GM12878 (cell line): ENCODE results near the gene GUCY2F. TPM values are rescaled to one million over a fixed set of nuclear protein-coding genes. Genes with fewer than 3 reads are reported as not detected.

Experiments used
- ATAC-seq: fragments of 200-7000 bp; cut with Tn5 transposase; 3 replicates; pipeline ENCODE4 v1.9.1; 2020; ENCODE audit warnings: mild to moderate bottlenecking, moderate library complexity
- BruUV-seq: library from RNA; stranded (reverse); fragments of 400-500 nt; replicated peaks from 2 replicates; lab custom pipeline; 2021; lab: Mats Ljungman, UMichigan
- CTCF ChIA-PET: fragments of 300-600 bp; sonication (Branson Sonifier 250); formaldehyde crosslinking; extraction: SDS; loops from one replicate; lab custom pipeline; 2021; ENCODE audit warnings: inconsistent platforms; lab: Yijun Ruan, JAX
- POLR2A ChIA-PET: fragments of 350-600 bp; formaldehyde crosslinking; extraction: SDS; loops from one replicate; lab custom pipeline; 2021; ENCODE audit warnings: inconsistent platforms; lab: Charles Lee
- RAD21 ChIA-PET: fragments of 300-600 bp; sonication (Branson Sonifier 250); formaldehyde crosslinking; loops from one replicate; lab custom pipeline; 2023; ENCODE audit warnings: antibody characterized with exemption; ENCODE audit not compliant: unreplicated experiment; lab: Charles Lee
- SMC1A ChIA-PET: fragments of 300-600 bp; sonication (Branson Sonifier 250); formaldehyde crosslinking; loops from one replicate; lab custom pipeline; 2023; ENCODE audit not compliant: unreplicated experiment, uncharacterized antibody; lab: Charles Lee
- DNase-seq: peaks from one replicate; pipeline ENCODE4 v3.0.0-alpha.2; 2011; ENCODE audit warnings: low read depth, low spot score
- FAIRE-seq: peaks from 3 replicates; lab custom pipeline; 2011; peaks lifted over from hg19 to GRCh38; lab: Jason Lieb, UNC
- H2AFZ ChIP-seq: 2 replicates; pipeline ENCODE4 v1.6.0; 2011; ENCODE audit warnings: low read depth, low read length, control low read depth; ENCODE audit not compliant: control insufficient read depth
- H3K27ac ChIP-seq: 2 replicates; pipeline ENCODE4 v1.5.1; 2011; ENCODE audit warnings: control low read depth; ENCODE audit not compliant: control insufficient read depth, insufficient read depth
- H3K27me3 ChIP-seq, 2 experiments: replicated peaks in 1 of 2; 2 replicates each; pipeline versions ENCODE4 v1.6.0 to v1.6.1; 2011; ENCODE audit warnings: low read length in 1 of 2; ENCODE audit not compliant: control insufficient read depth in 2 of 2, insufficient read depth in 2 of 2
- H3K36me3 ChIP-seq, 2 experiments: 2 replicates each; pipeline ENCODE4 v1.5.1; 2011; ENCODE audit warnings: low read length in 1 of 2; ENCODE audit not compliant: control insufficient read depth in 2 of 2, insufficient read depth in 2 of 2
- H3K4me1 ChIP-seq: 2 replicates; pipeline ENCODE4 v1.6.1; 2011; ENCODE audit warnings: mild to moderate bottlenecking, low read length, moderate library complexity, mixed read lengths; ENCODE audit not compliant: control insufficient read depth, insufficient read depth
- H3K4me2 ChIP-seq: 2 replicates; pipeline ENCODE4 v1.6.0; 2011; ENCODE audit warnings: control low read depth; ENCODE audit not compliant: control insufficient read depth, insufficient read depth
- H3K4me3 ChIP-seq: fragments of 200-600 bp; sonication (generic); 2 replicates; pipeline ENCODE4 v1.5.1; 2016
- H3K79me2 ChIP-seq: 2 replicates; pipeline ENCODE4 v1.6.0; 2011; ENCODE audit warnings: low read length; ENCODE audit not compliant: control insufficient read depth, insufficient read depth
- H3K9ac ChIP-seq: 2 replicates; pipeline ENCODE4 v1.8.0; 2011; ENCODE audit warnings: low read length, control low read depth, mixed read lengths; ENCODE audit not compliant: control insufficient read depth, insufficient read depth
- H3K9me3 ChIP-seq: replicated peaks from 3 replicates; pipeline ENCODE4 v1.5.1; 2011; ENCODE audit warnings: mild to moderate bottlenecking, low read length; ENCODE audit not compliant: control insufficient read depth, insufficient read depth
- H4K20me1 ChIP-seq: 2 replicates; pipeline ENCODE4 v1.6.0; 2011; ENCODE audit not compliant: control insufficient read depth, insufficient read depth
- ATF7 ChIP-seq: fragments of 450-650 bp; IDR thresholded peaks from 2 replicates; pipeline ENCODE4 v1.6.1; 2016; ENCODE audit warnings: low read depth, mild to moderate bottlenecking
- BCL11A ChIP-seq: IDR thresholded peaks from 2 replicates; pipeline ENCODE4 v1.6.1; 2011; ENCODE audit warnings: low read depth, low read length
- BRCA1 ChIP-seq: IDR thresholded peaks from 2 replicates; pipeline ENCODE4 v1.6.1; 2011; ENCODE audit warnings: low read depth, low read length, improper control_type of control experiment
- GABPA ChIP-seq: IDR thresholded peaks from 2 replicates; pipeline ENCODE4 v1.6.1; 2014; ENCODE audit warnings: antibody characterized with exemption, low read depth, mild to moderate bottlenecking, inconsistent platforms
- HDGF ChIP-seq: fragments of 450-650 bp; IDR thresholded peaks from 2 replicates; pipeline ENCODE4 v1.6.1; 2016; ENCODE audit warnings: antibody characterized with exemption
- IRF4 ChIP-seq: IDR thresholded peaks from 2 replicates; pipeline ENCODE4 v1.6.1; 2011; ENCODE audit warnings: low read depth, low read length
- KAT2A ChIP-seq: conservative IDR thresholded peaks from 2 replicates; pipeline ENCODE4 v1.6.1; 2011; ENCODE audit warnings: low read depth, low read length; ENCODE audit not compliant: control insufficient read depth
- MXI1 ChIP-seq: fragments of 150-350 bp; IDR thresholded peaks from 2 replicates; pipeline ENCODE4 v1.6.1; 2011; ENCODE audit warnings: low read depth, mild to moderate bottlenecking, inconsistent platforms, low read length, improper control_type of control experiment
- NFXL1 ChIP-seq: fragments of 450-650 bp; IDR thresholded peaks from 2 replicates; pipeline ENCODE4 v1.6.1; 2017; ENCODE audit warnings: antibody characterized with exemption, mild to moderate bottlenecking, borderline replicate concordance
- NFYB ChIP-seq: IDR thresholded peaks from 2 replicates; pipeline ENCODE4 v1.6.1; 2011; ENCODE audit warnings: low read depth, mild to moderate bottlenecking, low read length, improper control_type of control experiment, moderate library complexity; ENCODE audit not compliant: insufficient read depth
- RCOR1 ChIP-seq: conservative IDR thresholded peaks from 2 replicates; pipeline ENCODE4 v1.6.1; 2012; ENCODE audit warnings: low read depth, low read length, improper control_type of control experiment
- YY1 ChIP-seq: IDR thresholded peaks from 2 replicates; pipeline ENCODE4 v1.6.1; 2011; ENCODE audit warnings: low read depth, mild to moderate bottlenecking, low read length
- ZBED1 ChIP-seq: IDR thresholded peaks from 2 replicates; pipeline ENCODE4 v1.6.1; 2016; ENCODE audit warnings: borderline replicate concordance
- WGBS: methylation state at CpG from one replicate; pipeline ENCODE4 v1.1.6; 2016; ENCODE audit warnings: low lambda C conversion rate; ENCODE audit not compliant: insufficient replicate concordance, insufficient coverage; ENCODE audit errors: missing lambda C conversion rate; 5-methylcytosine and 5-hydroxymethylcytosine counted together
- in situ Hi-C: fragments of 300-500 bp; cut with MboI; formaldehyde crosslinking; loops from 9 replicates; pipeline ENCODE4 v1.14.3; 2018; ENCODE audit warnings: mixed read lengths
- intact Hi-C: fragments of 100-400 bp; cut with micrococcal nuclease; formaldehyde crosslinking; loops from one replicate; pipeline ENCODE4 v1.14.2; 2022; ENCODE audit not compliant: unreplicated experiment
- polyA plus RNA-seq, 11 experiments: library from polyadenylated mRNA; depleted of rRNA in 4 of 11; unstranded in 6 of 11; stranded (reverse) in 5 of 11; fragments of >200 nt; fragmentation: Nextera tagmentation in 4 of 11; fragmentation: Illumina TruSeq in 1 of 11; extraction: Ambion mirVana in 4 of 11; extraction: Trizol in 1 of 11; gene quantifications; 1 replicate in 1 of 11; 2 replicates in 10 of 11; pipeline versions ENCODE4 v1.2.1 to v1.2.3, GENCODE V29; 2011 to 2016; ENCODE audit warnings: inconsistent platforms in 2 of 11, missing spikeins in 2 of 11, low read depth in 1 of 11
- total RNA-seq, 4 experiments: library from RNA; depleted of rRNA in 3 of 4; stranded (reverse); fragments of >200 nt in 3 of 4; fragmentation: Illumina TruSeq in 1 of 4; extraction: Trizol in 1 of 4; gene quantifications; 2 replicates each; pipeline versions ENCODE4 v1.2.1 to v1.2.3, GENCODE V29; 2013 to 2021
- TF ChIP-seq, protein P1 (sequence below): fragments of 450-650 bp; IDR thresholded peaks from 2 replicates; pipeline ENCODE4 v1.6.1; 2016; ENCODE audit warnings: mild to moderate bottlenecking
- TF ChIP-seq, protein P2 (sequence below): IDR thresholded peaks from 2 replicates; pipeline ENCODE4 v1.6.1; 2012; ENCODE audit warnings: low read depth, low read length, improper control_type of control experiment
- TF ChIP-seq, protein P3 (sequence below): IDR thresholded peaks from 2 replicates; pipeline ENCODE4 v1.6.1; 2012; ENCODE audit warnings: low read length, inconsistent platforms
- TF ChIP-seq, protein P4 (sequence below): fragments of 450-650 bp; IDR thresholded peaks from 2 replicates; pipeline ENCODE4 v1.6.1; 2017; ENCODE audit warnings: mild to moderate bottlenecking, moderate library complexity

The GUCY2F gene
- total and polyA plus RNA-seq, 10 of the 15 experiments (the other 5 are each of a cell fraction or from before 2014, with no cell fraction given), result not detected

DNA sequence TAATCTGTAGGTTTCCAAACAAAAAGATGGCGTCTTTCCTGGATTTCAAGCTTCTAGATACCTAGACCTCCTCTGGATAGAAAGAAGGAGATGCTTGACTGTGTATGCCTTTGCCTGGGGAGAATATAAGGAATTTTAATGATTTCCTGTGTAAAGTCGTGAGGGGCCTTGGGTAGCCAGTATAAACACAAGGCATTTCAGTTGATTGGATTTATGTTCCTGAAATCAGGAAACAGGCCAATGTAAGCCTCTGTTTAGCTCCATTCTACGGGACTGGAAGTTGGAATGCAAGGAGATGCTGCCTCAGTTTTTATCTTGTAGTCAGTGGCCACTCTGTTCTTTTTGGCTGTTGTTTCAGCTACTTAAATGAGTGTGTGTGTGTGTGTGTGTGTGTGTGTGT is 137.2 kb downstream of the GUCY2F start (continued):
- TF ChIP-seq, protein P1, sequence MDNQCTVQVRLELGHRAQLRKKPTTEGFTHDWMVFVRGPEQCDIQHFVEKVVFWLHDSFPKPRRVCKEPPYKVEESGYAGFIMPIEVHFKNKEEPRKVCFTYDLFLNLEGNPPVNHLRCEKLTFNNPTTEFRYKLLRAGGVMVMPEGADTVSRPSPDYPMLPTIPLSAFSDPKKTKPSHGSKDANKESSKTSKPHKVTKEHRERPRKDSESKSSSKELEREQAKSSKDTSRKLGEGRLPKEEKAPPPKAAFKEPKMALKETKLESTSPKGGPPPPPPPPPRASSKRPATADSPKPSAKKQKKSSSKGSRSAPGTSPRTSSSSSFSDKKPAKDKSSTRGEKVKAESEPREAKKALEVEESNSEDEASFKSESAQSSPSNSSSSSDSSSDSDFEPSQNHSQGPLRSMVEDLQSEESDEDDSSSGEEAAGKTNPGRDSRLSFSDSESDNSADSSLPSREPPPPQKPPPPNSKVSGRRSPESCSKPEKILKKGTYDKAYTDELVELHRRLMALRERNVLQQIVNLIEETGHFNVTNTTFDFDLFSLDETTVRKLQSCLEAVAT, result no peak

DNA sequence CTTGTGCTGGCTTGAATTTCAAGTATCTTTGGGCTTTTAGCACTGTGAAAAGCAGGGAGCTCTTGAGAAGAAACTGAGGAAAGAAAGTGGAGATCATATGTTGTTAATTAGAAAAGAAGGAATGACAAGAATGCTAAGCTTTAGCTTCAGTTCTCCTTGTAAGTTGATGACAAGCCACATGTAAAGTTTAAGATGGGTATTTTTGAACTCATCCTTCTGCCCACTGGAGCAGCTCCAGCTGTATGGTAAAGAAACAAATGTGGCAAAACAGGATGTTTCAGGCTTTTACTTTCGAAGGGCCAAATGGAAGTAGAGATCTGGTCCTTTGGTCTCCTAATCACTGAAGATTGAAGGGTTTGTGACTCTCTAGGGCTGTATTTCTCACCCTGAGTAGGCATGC is 137.8 kb downstream of the GUCY2F start:
- in situ Hi-C loops, result no loop called here
- BruUV-seq, result no TSS peak
- RAD21 ChIA-PET, result no interaction called here
- no peaks in the 10 kb centered on the region; the same call in 2 of the 3 replicates for H3K9me3 ChIP-seq
- FAIRE-seq, result no peak
- CTCF ChIA-PET, result interaction anchor here (0.9 to 3.0 kb wide), 2 partner anchors 11 to 12 kb away, joined by 3 to 10 read pairs; no protein-coding TSS in a partner anchor
- no peaks in the 10 kb centered on the region for H3K27me3 ChIP-seq
- intact Hi-C loops, result no loop called here
- 0% methylated on average over 1 of the region's 1 CpG for WGBS
- H3K79me2 ChIP-seq, result no peaks in the 10 kb centered on the region
- no peaks in the 10 kb centered on the region for H3K4me1 ChIP-seq
- H3K4me2 ChIP-seq, result no peak overlapping the region
- no peak overlapping the region for H3K9ac ChIP-seq
- no peak overlapping the region for H2AFZ ChIP-seq
- SMC1A ChIA-PET, result interaction anchor here (1.1 to 1.4 kb wide), 4 partner anchors 17 to 645 kb away, joined by 3 to 4 read pairs (median 4); no protein-coding TSS in a partner anchor
- H3K27ac ChIP-seq, result no peak overlapping the region
- no peak overlapping the region for H3K4me3 ChIP-seq
- no peak for DNase-seq
- no peaks in the 10 kb centered on the region for H4K20me1 ChIP-seq
- no peak for ATAC-seq
- no peaks in the 10 kb centered on the region for H3K36me3 ChIP-seq
- no peak for TF ChIP-seq GABPA
- TF ChIP-seq HDGF, result no peak
- no peak for TF ChIP-seq KAT2A
- no peak for TF ChIP-seq BCL11A
- no peak for TF ChIP-seq RCOR1
- no peak for TF ChIP-seq MXI1
- TF ChIP-seq, protein P2, sequence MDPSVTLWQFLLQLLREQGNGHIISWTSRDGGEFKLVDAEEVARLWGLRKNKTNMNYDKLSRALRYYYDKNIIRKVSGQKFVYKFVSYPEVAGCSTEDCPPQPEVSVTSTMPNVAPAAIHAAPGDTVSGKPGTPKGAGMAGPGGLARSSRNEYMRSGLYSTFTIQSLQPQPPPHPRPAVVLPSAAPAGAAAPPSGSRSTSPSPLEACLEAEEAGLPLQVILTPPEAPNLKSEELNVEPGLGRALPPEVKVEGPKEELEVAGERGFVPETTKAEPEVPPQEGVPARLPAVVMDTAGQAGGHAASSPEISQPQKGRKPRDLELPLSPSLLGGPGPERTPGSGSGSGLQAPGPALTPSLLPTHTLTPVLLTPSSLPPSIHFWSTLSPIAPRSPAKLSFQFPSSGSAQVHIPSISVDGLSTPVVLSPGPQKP, result no peak
- TF ChIP-seq IRF4, result no peak
- no peak for TF ChIP-seq YY1
- no peak for TF ChIP-seq ZBED1
- no peak for TF ChIP-seq ATF7
- no peak for TF ChIP-seq BRCA1
- no peak for TF ChIP-seq NFYB
- TF ChIP-seq, protein P3, sequence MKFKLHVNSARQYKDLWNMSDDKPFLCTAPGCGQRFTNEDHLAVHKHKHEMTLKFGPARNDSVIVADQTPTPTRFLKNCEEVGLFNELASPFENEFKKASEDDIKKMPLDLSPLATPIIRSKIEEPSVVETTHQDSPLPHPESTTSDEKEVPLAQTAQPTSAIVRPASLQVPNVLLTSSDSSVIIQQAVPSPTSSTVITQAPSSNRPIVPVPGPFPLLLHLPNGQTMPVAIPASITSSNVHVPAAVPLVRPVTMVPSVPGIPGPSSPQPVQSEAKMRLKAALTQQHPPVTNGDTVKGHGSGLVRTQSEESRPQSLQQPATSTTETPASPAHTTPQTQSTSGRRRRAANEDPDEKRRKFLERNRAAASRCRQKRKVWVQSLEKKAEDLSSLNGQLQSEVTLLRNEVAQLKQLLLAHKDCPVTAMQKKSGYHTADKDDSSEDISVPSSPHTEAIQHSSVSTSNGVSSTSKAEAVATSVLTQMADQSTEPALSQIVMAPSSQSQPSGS, result no peak
- no peak for TF ChIP-seq NFXL1
- TF ChIP-seq, protein P4, sequence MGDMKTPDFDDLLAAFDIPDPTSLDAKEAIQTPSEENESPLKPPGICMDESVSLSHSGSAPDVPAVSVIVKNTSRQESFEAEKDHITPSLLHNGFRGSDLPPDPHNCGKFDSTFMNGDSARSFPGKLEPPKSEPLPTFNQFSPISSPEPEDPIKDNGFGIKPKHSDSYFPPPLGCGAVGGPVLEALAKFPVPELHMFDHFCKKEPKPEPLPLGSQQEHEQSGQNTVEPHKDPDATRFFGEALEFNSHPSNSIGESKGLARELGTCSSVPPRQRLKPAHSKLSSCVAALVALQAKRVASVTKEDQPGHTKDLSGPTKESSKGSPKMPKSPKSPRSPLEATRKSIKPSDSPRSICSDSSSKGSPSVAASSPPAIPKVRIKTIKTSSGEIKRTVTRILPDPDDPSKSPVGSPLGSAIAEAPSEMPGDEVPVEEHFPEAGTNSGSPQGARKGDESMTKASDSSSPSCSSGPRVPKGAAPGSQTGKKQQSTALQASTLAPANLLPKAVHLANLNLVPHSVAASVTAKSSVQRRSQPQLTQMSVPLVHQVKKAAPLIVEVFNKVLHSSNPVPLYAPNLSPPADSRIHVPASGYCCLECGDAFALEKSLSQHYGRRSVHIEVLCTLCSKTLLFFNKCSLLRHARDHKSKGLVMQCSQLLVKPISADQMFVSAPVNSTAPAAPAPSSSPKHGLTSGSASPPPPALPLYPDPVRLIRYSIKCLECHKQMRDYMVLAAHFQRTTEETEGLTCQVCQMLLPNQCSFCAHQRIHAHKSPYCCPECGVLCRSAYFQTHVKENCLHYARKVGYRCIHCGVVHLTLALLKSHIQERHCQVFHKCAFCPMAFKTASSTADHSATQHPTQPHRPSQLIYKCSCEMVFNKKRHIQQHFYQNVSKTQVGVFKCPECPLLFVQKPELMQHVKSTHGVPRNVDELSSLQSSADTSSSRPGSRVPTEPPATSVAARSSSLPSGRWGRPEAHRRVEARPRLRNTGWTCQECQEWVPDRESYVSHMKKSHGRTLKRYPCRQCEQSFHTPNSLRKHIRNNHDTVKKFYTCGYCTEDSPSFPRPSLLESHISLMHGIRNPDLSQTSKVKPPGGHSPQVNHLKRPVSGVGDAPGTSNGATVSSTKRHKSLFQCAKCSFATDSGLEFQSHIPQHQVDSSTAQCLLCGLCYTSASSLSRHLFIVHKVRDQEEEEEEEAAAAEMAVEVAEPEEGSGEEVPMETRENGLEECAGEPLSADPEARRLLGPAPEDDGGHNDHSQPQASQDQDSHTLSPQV, result no peak
- POLR2A ChIA-PET, result no interaction called here
